ENCODE measurements around the gene SLC35A4.

DNA sequence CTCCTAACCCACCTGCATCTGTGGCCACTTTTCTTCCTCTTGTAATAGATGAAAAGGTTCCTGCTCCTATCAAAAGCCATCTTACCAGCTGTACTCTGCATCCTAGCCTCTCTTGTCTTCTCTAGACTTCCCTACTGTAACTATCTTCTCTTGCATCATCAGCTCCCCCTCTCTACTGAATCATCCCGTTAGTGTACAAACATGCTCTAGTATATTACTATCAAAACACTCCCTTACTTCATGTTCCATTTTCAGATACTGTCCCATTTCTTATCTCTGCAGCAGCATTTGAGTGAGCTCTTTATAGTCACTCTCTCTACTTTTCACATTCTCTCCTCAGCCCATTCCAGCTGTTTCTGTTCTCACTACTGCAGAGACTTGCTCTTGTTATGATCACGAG is 10.2 kb upstream of the SLC35A4 start:
- TF ChIP-seq, protein P1, sequence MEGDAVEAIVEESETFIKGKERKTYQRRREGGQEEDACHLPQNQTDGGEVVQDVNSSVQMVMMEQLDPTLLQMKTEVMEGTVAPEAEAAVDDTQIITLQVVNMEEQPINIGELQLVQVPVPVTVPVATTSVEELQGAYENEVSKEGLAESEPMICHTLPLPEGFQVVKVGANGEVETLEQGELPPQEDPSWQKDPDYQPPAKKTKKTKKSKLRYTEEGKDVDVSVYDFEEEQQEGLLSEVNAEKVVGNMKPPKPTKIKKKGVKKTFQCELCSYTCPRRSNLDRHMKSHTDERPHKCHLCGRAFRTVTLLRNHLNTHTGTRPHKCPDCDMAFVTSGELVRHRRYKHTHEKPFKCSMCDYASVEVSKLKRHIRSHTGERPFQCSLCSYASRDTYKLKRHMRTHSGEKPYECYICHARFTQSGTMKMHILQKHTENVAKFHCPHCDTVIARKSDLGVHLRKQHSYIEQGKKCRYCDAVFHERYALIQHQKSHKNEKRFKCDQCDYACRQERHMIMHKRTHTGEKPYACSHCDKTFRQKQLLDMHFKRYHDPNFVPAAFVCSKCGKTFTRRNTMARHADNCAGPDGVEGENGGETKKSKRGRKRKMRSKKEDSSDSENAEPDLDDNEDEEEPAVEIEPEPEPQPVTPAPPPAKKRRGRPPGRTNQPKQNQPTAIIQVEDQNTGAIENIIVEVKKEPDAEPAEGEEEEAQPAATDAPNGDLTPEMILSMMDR (IDR thresholded peaks at IDR 0.05; ENCODE audit: control extremely low read depth in 1 of 3, insufficient read depth in 1 of 3, low read depth in 1 of 3, low read length in 3 of 3) = no peak
- TF ChIP-seq ASH2L (IDR thresholded peaks at IDR 0.05; ENCODE audit: low read length) (no peak), TCF12 (IDR thresholded peaks at IDR 0.05; ENCODE audit: low read depth, low read length) (no peak)
